Measurements from ENCODE around the gene ADIPOR2.

DNA sequence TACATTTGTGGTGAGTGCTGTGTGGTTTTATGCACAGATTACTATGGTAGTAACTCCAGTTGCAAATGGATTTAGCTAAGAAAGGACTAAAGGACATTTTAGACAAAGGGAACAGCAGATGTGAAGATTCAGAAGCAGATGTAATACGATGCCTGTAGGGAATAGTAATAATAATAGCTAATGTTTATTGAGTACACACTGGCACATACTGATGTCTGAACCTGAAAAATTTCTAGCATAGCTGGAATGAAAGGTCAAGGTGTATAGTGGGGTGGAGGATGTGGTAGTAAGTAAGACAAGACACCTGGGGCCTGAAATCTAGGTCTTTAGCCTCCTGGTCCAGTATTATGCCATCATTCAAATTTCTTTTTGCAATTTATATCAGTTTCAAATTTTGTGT lies 75.2 kb downstream of the ADIPOR2 start:
- TF ChIP-seq, protein P1, sequence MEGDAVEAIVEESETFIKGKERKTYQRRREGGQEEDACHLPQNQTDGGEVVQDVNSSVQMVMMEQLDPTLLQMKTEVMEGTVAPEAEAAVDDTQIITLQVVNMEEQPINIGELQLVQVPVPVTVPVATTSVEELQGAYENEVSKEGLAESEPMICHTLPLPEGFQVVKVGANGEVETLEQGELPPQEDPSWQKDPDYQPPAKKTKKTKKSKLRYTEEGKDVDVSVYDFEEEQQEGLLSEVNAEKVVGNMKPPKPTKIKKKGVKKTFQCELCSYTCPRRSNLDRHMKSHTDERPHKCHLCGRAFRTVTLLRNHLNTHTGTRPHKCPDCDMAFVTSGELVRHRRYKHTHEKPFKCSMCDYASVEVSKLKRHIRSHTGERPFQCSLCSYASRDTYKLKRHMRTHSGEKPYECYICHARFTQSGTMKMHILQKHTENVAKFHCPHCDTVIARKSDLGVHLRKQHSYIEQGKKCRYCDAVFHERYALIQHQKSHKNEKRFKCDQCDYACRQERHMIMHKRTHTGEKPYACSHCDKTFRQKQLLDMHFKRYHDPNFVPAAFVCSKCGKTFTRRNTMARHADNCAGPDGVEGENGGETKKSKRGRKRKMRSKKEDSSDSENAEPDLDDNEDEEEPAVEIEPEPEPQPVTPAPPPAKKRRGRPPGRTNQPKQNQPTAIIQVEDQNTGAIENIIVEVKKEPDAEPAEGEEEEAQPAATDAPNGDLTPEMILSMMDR (IDR thresholded peaks at IDR 0.05) = no peak
- TF ChIP-seq POLR2A (IDR thresholded peaks at IDR 0.05) = no peak
- TF ChIP-seq EP300 (IDR thresholded peaks at IDR 0.05) = no peak
- TF ChIP-seq POLR2AphosphoS5 (IDR thresholded peaks at IDR 0.05) = no peak

Measured in stomach (tissue), 4 donors.